HG02943 (cell line): ENCODE measurements around the gene ERAS.
"Not testable (repeated sequence)": the region's sequence is repeated elsewhere in the genome, so short reads cannot be mapped to it uniquely, and the experiment has no call there.

ENCODE experiments used
- ATAC-seq: cut with Tn5 transposase; IDR thresholded peaks from one replicate; pipeline ENCODE4 v1.9.1; 2021; ENCODE audit warnings: mild to moderate bottlenecking, low read depth, moderate library complexity; ENCODE audit not compliant: unreplicated experiment

The ERAS gene

DNA sequence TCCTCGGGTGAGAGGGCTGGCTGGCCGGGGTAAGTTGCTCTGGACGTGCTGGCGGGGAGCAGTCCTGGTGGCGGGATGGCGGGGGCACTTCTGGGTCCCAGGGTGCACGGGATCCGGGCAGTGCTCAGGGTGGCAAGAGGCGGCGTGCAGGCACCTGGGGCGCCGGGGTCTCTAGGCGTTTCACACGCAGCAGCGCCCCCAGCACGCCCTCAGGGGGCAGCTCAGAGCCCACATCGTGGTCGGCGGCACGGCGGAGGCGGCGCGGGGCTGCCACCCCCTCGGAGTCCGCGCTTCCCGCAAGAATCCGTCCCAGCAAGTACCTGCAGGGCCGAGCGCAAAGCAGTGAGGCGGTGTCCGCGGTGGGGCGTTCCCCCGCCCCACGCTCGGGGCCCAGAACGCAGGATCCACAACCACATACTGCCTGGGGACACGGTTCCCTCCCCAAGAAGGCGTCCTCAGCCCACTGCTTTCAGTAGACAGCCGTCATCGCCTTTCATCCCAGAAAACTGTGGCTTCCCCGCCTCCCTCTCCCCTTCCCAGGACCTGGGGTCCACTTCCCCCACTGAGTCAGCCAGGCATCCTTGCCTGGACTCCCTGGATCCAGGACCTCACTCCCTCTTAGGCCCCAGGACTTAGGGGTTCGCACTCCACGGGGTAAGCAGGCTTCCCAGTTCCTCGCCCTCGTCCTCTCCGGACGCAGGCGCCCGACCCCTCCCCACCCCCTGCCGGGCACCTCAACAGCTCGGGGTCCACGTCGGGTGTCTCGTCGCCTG is 5.0 kb downstream of the ERAS start:
- no peak for ATAC-seq

DNA sequence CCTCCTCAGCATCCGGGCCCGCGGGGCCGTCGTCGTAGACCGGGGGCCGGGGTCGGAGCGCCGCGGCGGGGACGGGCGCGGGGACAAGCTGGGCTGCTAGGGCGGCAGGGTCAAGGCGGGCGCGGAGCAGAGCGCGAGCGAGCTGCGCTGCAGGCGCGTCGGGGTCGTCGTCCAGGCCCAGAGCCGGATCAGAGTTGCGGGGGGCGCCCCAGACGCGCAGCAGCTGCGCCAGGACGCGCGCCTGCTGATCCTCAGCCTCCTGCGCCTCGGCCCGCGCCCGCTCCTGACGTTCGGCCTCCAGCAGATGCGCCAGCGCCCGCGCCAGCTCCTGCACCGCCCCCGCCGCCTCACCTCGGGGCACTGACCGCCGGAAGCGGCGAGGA is 5.6 kb downstream of the ERAS start:
- ATAC-seq, result no peak

- ATAC-seq, result no peak
Observed at GRCh38 chrX:48833542-48834138, 7.3 kb downstream of the ERAS start.

DNA sequence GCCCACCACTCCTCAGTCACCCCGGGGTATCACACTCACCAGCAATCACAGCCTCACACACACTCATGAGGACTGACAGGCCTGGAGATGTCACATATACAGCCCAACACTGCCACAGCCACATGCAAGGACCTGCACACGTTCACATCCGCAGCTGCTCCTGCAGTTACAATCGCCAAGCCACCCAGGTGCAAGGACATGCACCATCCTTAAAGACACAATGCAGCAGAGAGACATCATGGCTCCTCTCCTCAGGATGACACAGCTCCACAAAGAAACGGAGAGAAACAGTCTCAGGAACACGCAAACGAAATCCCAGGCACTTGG is 8.0 kb downstream of the ERAS start:
- ATAC-seq, result no peak

DNA sequence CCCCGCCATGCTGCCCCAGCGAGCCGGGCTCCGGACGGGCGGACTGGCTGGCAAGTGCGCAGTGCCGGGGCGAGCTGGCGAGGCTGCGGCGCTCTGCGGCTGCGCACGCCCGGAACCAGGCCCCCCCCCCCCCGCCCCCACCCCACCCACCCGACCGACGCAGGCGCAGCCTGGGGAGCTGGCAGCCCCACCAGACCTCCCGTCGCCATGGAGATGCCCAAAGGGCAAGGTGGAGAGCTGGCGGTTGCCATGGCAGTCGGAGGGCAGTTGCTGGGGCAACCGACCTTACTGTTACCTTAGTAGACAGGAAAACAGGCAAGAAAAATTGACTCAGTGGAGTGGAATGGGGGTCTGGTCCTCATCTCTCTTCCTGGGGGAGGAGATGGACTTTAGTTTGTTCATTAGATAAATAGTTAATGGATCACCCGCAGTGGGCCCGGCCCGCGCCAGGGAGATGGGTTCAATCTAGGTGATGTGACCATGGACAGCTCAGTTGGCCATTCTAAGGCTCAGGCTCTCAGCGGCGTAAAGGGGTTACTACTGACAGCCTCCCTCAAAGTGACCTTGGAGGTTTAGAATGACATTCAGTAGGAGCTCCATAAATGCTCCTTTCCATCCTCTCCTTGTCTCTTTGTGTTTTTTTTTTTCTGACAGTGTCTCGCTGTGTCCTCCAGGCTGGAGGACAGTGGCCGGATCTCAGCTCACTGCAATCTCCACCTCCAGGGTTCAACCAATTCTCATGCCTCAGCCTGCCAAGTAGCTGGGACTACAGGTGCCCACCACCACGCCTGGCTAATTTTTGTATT is 9.4 kb downstream of the ERAS start, which contains the start of gene PCSK1N:
Gene PCSK1N, minus strand, starts transcription at position 87 of the 806 bp plus-strand sequence. Its CDS starts 78 bp downstream, at position 9.
- ATAC-seq, result no peak

GRCh38 chrX:48839686-48840085 is 13.4 kb downstream of the ERAS start:
- no peak for ATAC-seq

DNA sequence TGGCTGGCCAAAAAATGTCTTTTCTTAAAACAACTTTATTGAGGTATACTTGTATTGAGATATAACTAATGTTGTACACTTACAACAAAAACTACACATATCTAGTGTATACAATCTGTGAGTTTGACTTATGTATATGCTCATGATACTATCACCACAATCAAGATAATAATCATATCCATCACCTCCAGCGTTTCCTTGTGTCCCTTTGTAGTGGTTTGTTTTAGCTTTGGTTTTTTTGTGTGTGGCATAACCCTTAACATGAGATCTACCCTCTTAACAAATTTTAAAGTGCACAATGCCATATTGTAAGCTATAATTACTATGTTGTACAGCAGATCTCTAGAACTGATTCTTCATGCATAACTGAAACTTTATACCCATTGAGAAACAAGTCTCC is 22.5 kb downstream of the ERAS start:
- ATAC-seq, result no peak

- no peak for ATAC-seq
Observed at GRCh38 chrX:48852857-48853256, 26.5 kb downstream of the ERAS start.

GRCh38 chrX:48853494-48853893 is 27.2 kb downstream of the ERAS start:
- ATAC-seq, result not testable (repeated sequence)

DNA sequence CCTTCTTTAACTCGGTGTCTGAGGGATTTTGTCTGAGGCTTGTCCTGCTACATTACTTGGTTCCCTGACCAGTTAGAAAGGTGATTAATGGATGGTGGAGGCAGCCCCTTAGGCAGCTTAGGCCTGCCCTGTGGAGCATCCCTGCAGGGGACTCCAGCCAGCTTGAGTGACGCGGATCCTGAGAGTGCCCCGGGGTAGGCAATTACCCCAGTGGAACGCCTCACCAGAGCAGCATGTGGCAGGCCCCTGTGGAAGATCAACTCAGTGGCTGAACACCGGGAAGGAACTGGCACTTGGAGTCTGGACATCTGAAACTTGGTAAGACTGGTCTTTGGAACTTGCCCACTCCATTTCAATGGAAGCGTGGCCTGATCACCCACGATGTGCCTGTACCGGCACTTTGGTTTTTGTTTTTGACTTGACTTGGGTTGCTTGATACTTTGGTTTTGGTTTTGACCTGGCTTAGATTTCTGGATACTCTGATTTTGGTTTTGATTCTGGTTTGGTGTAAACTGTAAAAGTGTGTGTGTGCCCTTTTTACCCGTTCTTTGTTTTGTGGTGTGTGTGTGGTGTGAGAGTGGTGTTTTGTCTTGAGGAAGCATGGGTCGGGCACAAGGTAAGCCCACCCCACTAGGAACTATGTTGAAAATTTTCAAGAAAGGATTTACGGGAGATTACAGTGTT is 27.9 kb downstream of the ERAS start:
- ATAC-seq, result not testable (repeated sequence)

DNA sequence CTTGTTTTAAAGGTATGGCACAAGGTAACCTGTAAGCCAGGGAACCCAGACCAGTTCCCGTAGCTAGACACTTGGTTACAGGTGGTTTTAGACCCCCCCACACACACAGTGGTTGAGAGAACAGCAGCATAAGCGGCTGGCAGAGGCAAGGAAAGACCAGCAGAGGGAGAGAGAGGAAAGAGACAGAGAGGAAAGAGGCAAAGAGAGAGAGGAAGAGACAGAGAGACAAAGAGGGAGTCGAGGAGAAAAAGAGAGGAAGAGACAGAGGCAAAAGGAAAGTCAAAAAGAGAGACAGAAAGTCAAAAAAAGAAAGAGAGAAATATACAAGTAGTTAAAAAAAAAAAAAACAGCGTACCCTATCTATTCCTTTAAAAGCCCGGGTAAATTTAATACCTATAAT is 28.6 kb downstream of the ERAS start:
- no peak for ATAC-seq

DNA sequence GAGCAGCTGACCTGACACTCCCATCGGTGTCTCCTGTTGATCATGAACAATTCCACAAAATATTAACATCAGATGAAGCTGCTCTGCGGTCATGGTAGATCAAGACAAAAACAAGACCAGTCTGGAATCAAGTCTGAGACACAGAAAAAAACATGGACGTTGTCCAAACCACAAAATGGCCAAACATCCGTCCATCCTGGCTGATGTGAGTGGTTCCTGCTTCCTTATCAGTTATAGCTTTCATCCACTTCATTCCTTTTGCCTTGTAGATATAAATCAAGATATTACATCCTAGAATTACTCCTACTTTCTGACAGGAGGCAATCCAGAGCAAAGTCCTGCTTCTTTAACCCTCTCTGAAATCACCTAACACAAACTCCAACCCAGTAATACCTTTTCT is 37.9 kb downstream of the ERAS start:
- no peak for ATAC-seq

DNA sequence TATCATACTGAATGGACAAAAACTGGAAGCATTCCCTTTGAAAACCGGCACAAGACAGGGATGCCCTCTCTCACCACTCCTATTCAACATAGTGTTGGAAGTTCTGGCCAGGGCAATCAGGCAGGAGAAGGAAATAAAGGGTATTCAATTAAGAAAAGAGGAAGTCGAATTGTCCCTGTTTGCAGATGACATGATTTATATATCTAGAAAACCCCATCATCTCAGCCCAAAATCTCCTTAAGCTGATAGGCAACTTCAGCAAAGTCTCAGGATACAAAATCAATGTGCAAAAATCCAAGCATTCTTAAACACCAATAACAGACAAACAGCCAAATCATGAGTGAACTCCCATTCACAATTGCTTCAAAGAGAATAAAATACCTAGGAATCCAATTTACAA is 45.7 kb downstream of the ERAS start:
- ATAC-seq, result not testable (repeated sequence)

- not testable (repeated sequence) for ATAC-seq
Observed at GRCh38 chrX:48876944-48877343, 50.6 kb downstream of the ERAS start.
